SKM-1 (cell line): Measurements from ENCODE around the gene NT5C.

Experiments
- DNase-seq: peaks from one replicate; lab custom pipeline; 2025; ENCODE audit not compliant: unreplicated experiment; lab: John Stamatoyannopoulos, UW

The NT5C gene

GRCh38 chr17:75118307-75118706 lies 13.2 kb downstream of the NT5C start:
- no peak for DNase-seq

- no peak for DNase-seq
Measured at GRCh38 chr17:75116737-75117136, 14.8 kb downstream of the NT5C start.

GRCh38 chr17:75115555-75115954 lies 16.0 kb downstream of the NT5C start:
- DNase-seq, result no peak

GRCh38 chr17:75114552-75115314 lies 16.8 kb downstream of the NT5C start:
- no peak for DNase-seq

GRCh38 chr17:75113798-75114551 lies 17.6 kb downstream of the NT5C start:
- peak; percentile 90 for DNase-seq

- no peak for DNase-seq
Measured at GRCh38 chr17:75111777-75112335, 19.7 kb downstream of the NT5C start.

GRCh38 chr17:75110234-75110937 lies 21.2 kb downstream of the NT5C start:
- no peak for DNase-seq

GRCh38 chr17:75109407-75110233 lies 21.9 kb downstream of the NT5C start, which contains the start of gene ARMC7:
Gene ARMC7, plus strand, starts transcription at chr17:75109969. Its CDS starts 320 bp downstream, at chr17:75110289.
- DNase-seq, result peak; percentile 86

- no peak for DNase-seq
Measured at GRCh38 chr17:75109046-75109406, 22.5 kb downstream of the NT5C start.

- no peak for DNase-seq
Measured at GRCh38 chr17:75108193-75108592, 23.3 kb downstream of the NT5C start.

GRCh38 chr17:75105126-75106080 lies 26.1 kb downstream of the NT5C start:
- no peak for DNase-seq

GRCh38 chr17:75103601-75104554 lies 27.7 kb downstream of the NT5C start:
- DNase-seq, result no peak

- no peak for DNase-seq
Measured at GRCh38 chr17:75102385-75102821, 29.1 kb downstream of the NT5C start.

- DNase-seq, result no peak
Measured at GRCh38 chr17:75099881-75100595, 31.5 kb downstream of the NT5C start.

- DNase-seq, result no peak
Measured at GRCh38 chr17:75098861-75099260, 32.7 kb downstream of the NT5C start.

GRCh38 chr17:75097865-75098264 lies 33.7 kb downstream of the NT5C start:
- no peak for DNase-seq

GRCh38 chr17:75096082-75096625 lies 35.4 kb downstream of the NT5C start:
- DNase-seq, result peak; percentile 92
